ENCODE measurements around the gene RNF123.
"Not testable (repeated sequence)": the region's sequence is repeated elsewhere in the genome, so short reads cannot be mapped to it uniquely, and the experiment has no call there.

The RNF123 gene

GRCh38 chr3:49721896-49722781 lies 32.8 kb downstream of the RNF123 start:
- no peak for DNase-seq

GRCh38 chr3:49722896-49723295 lies 33.5 kb downstream of the RNF123 start:
- DNase-seq, result no peak

GRCh38 chr3:49723296-49723627 lies 33.9 kb downstream of the RNF123 start:
- DNase-seq, result peak in 1 of 2 experiments; percentile 10

GRCh38 chr3:49723628-49724551 lies 34.5 kb downstream of the RNF123 start, which contains the start of gene GMPPB:
Gene GMPPB (minus strand): TSS chr3:49723951. CDS start chr3:49723726, 225 bp downstream.
- peak; percentile 37 to 84 for DNase-seq

GRCh38 chr3:49724586-49724985 lies 35.2 kb downstream of the RNF123 start:
- DNase-seq, result no peak

- no peak for DNase-seq
These were observed 36.7 kb downstream of the RNF123 start for GRCh38 chr3:49725906-49726681.

- no peak for DNase-seq
These were observed 38.0 kb downstream of the RNF123 start for GRCh38 chr3:49727154-49727923.

- no peak for DNase-seq
These were observed 38.6 kb downstream of the RNF123 start for GRCh38 chr3:49727924-49728361.

- DNase-seq, result no peak
These were observed 40.7 kb downstream of the RNF123 start for GRCh38 chr3:49729966-49730609.

- DNase-seq, result no peak
These were observed 43.2 kb downstream of the RNF123 start for GRCh38 chr3:49732597-49732996.

- DNase-seq, result no peak
These were observed 44.2 kb downstream of the RNF123 start for GRCh38 chr3:49733551-49733950.

- DNase-seq, result no peak
These were observed 45.4 kb downstream of the RNF123 start for GRCh38 chr3:49734752-49735151.

GRCh38 chr3:49738067-49738713 lies 48.8 kb downstream of the RNF123 start:
- no peak for DNase-seq

- DNase-seq, result no peak
These were observed 51.1 kb downstream of the RNF123 start for GRCh38 chr3:49740427-49740826.

GRCh38 chr3:49745986-49746385 lies 56.6 kb downstream of the RNF123 start:
- no peak for DNase-seq

GRCh38 chr3:49747792-49748480 lies 58.6 kb downstream of the RNF123 start:
- no peak for DNase-seq

- not testable (repeated sequence) for DNase-seq
These were observed 59.5 kb downstream of the RNF123 start for GRCh38 chr3:49748874-49749273.

GRCh38 chr3:49750056-49750455 lies 60.7 kb downstream of the RNF123 start:
- no peak for DNase-seq

- no peak for DNase-seq
These were observed 62.1 kb downstream of the RNF123 start for GRCh38 chr3:49751501-49751900.

GRCh38 chr3:49754536-49754935 lies 65.2 kb downstream of the RNF123 start:
- DNase-seq, result no peak

Data from NCI-H187 (cell line).